HT-29 (cell line): ENCODE data around the gene PAM. TPM values are rescaled to one million over a fixed set of nuclear protein-coding genes. Genes with fewer than 3 reads are reported as not detected.
A peak's percentile ranks its signal among the peaks of the same experiment; 100 is the strongest.

Source experiments
- DNase-seq: peaks from one replicate; pipeline ENCODE4 v3.0.0-alpha.2; 2015; ENCODE audit warnings: low spot score
- total RNA-seq: library from RNA; depleted of rRNA; stranded (reverse); fragments of >200 nt; shearing (Covaris generic); gene quantifications from 2 replicates; pipeline ENCODE4 v1.2.3, GENCODE V29; 2014

The PAM gene
- total RNA-seq, 1 experiment from 2014 or later: 119 TPM

- no peak for DNase-seq
Measured at GRCh38 chr5:102933316-102933715, 178.2 kb downstream of the PAM start.

GRCh38 chr5:102933721-102934459 lies 178.8 kb downstream of the PAM start:
- no peak for DNase-seq

- DNase-seq: no peak
Measured at GRCh38 chr5:102937894-102938293, 182.8 kb downstream of the PAM start.

- DNase-seq: no peak
Measured at GRCh38 chr5:102941111-102941510, 186.0 kb downstream of the PAM start.

- no peak for DNase-seq
Measured at GRCh38 chr5:102946414-102946813, 191.3 kb downstream of the PAM start.

GRCh38 chr5:102946971-102947370 lies 191.9 kb downstream of the PAM start:
- DNase-seq: no peak

- no peak for DNase-seq
Measured at GRCh38 chr5:102955488-102955887, 200.4 kb downstream of the PAM start.

- no peak for DNase-seq
Measured at GRCh38 chr5:102956599-102956998, 201.5 kb downstream of the PAM start.

GRCh38 chr5:102957141-102957540 lies 202.0 kb downstream of the PAM start:
- no peak for DNase-seq

- DNase-seq: peak; percentile 6
Measured at GRCh38 chr5:102958481-102959011, 203.4 kb downstream of the PAM start.

- DNase-seq: no peak
Measured at GRCh38 chr5:102959055-102959454, 203.9 kb downstream of the PAM start.

- DNase-seq: no peak
Measured at GRCh38 chr5:102961671-102962070, 206.6 kb downstream of the PAM start.

- DNase-seq: no peak
Measured at GRCh38 chr5:102965653-102966052, 210.5 kb downstream of the PAM start.

GRCh38 chr5:102969641-102970040 lies 214.5 kb downstream of the PAM start:
- DNase-seq: no peak

- peak; percentile 50 for DNase-seq
Measured at GRCh38 chr5:102971676-102972293, 216.7 kb downstream of the PAM start.

- no peak for DNase-seq
Measured at GRCh38 chr5:102974177-102974576, 219.1 kb downstream of the PAM start.

- DNase-seq: no peak
Measured at GRCh38 chr5:102975045-102975444, 219.9 kb downstream of the PAM start.

GRCh38 chr5:102975457-102976182 lies 220.5 kb downstream of the PAM start:
- no peak for DNase-seq

- DNase-seq: no peak
Measured at GRCh38 chr5:102981957-102982635, 227.0 kb downstream of the PAM start.

GRCh38 chr5:102986074-102986473 lies 231.0 kb downstream of the PAM start:
- no peak for DNase-seq

- DNase-seq: no peak
Measured at GRCh38 chr5:102988459-102988858, 233.4 kb downstream of the PAM start.

- no peak for DNase-seq
Measured at GRCh38 chr5:102991802-102992201, 236.7 kb downstream of the PAM start.
